Measurements from ENCODE around the gene SLC4A1. TPM values are rescaled to one million over a fixed set of nuclear protein-coding genes. Genes with fewer than 3 reads are reported as not detected.
A peak's percentile ranks its signal among the peaks of the same experiment; 100 is the strongest.

The SLC4A1 gene
- total RNA-seq, 1 experiment from 2014 or later, result not detected

- TF ChIP-seq ATF2 (CRISPR knock-in tag; IDR thresholded peaks at IDR 0.05; ENCODE audit: borderline replicate concordance, low read depth) (no peak), OVOL2 (CRISPR knock-in tag; IDR thresholded peaks at IDR 0.05; ENCODE audit: borderline replicate concordance) (no peak), ERG (CRISPR knock-in tag; IDR thresholded peaks at IDR 0.05) (no peak), NR3C1 (CRISPR knock-in tag; conservative IDR thresholded peaks at IDR 0.05; ENCODE audit: low read depth) (no peak), RELA (CRISPR knock-in tag; IDR thresholded peaks at IDR 0.05; ENCODE audit: borderline replicate concordance) (0 out of 2 replicates have a peak, but pooled peaks have one; percentile 41), MYBL2 (CRISPR knock-in tag; IDR thresholded peaks at IDR 0.05) (no peak), EMX1 (CRISPR knock-in tag; IDR thresholded peaks at IDR 0.05) (no peak), TEAD4 (CRISPR knock-in tag; IDR thresholded peaks at IDR 0.05) (no peak), JAZF1 (CRISPR knock-in tag; IDR thresholded peaks at IDR 0.05) (no peak), ARID4B (CRISPR knock-in tag; IDR thresholded peaks at IDR 0.05; ENCODE audit: borderline replicate concordance) (peak; percentile 94; the same call in 1 of the 2 replicates), ZBTB21 (CRISPR knock-in tag; IDR thresholded peaks at IDR 0.05; ENCODE audit: borderline replicate concordance) (peak; percentile 69; the same call in 1 of the 2 replicates), ATF6 (CRISPR knock-in tag; IDR thresholded peaks at IDR 0.05) (no peak), FOXK1 (CRISPR knock-in tag; IDR thresholded peaks at IDR 0.05) (peak; percentile 65), ZNF532 (CRISPR knock-in tag; IDR thresholded peaks at IDR 0.05; ENCODE audit: borderline replicate concordance) (no peak), ELF4 (CRISPR knock-in tag; IDR thresholded peaks at IDR 0.05; ENCODE audit: low read depth) (no peak), GABPB1 (CRISPR knock-in tag; IDR thresholded peaks at IDR 0.05) (peak; percentile 57; the same call in 1 of the 2 replicates), CREB1 (CRISPR knock-in tag; IDR thresholded peaks at IDR 0.05) (peak; percentile 22; the same call in 1 of the 2 replicates), SOX15 (CRISPR knock-in tag; IDR thresholded peaks at IDR 0.05) (no peak), FOXP1 (CRISPR knock-in tag; IDR thresholded peaks at IDR 0.05; ENCODE audit: borderline replicate concordance) (no peak), ZNF416 (CRISPR knock-in tag; IDR thresholded peaks at IDR 0.05) (no peak), KAT7 (CRISPR knock-in tag; IDR thresholded peaks at IDR 0.05; ENCODE audit: borderline replicate concordance) (no peak), NR1H2 (CRISPR knock-in tag; IDR thresholded peaks at IDR 0.05) (no peak), ETV6 (CRISPR knock-in tag; IDR thresholded peaks at IDR 0.05) (no peak; the same call in 1 of the 2 replicates)
- TF ChIP-seq, protein P1, sequence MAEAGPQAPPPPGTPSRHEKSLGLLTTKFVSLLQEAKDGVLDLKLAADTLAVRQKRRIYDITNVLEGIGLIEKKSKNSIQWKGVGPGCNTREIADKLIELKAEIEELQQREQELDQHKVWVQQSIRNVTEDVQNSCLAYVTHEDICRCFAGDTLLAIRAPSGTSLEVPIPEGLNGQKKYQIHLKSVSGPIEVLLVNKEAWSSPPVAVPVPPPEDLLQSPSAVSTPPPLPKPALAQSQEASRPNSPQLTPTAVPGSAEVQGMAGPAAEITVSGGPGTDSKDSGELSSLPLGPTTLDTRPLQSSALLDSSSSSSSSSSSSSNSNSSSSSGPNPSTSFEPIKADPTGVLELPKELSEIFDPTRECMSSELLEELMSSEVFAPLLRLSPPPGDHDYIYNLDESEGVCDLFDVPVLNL (CRISPR knock-in tag; IDR thresholded peaks at IDR 0.05; ENCODE audit: borderline replicate concordance, low read depth), result no peak
These were observed 40.4 kb upstream of the SLC4A1 start, which contains the start of gene RUNDC3A (continued) for GRCh38 chr17:44308320-44308818.
